SK-N-SH (cell line): ENCODE data around the gene FNDC11. TPM values are rescaled to one million over a fixed set of nuclear protein-coding genes. Genes with fewer than 3 reads are reported as not detected.

ENCODE experiments used
- CTCF ChIA-PET: fragments of 300-600, 350-600 bp; formaldehyde crosslinking; extraction: SDS; loops from one replicate; lab custom pipeline; 2021; lab: Yijun Ruan, JAX
- POLR2A ChIA-PET: fragments of 350-600 bp; sonication (Branson Sonifier 250); formaldehyde crosslinking; extraction: SDS; loops from one replicate; lab custom pipeline; 2020; ENCODE audit warnings: antibody characterized with exemption, inconsistent platforms; lab: Yijun Ruan, JAX
- DNase-seq: peaks from one replicate; pipeline ENCODE4 v3.0.0; 2012
- H2AFZ ChIP-seq: fragments of 200-600 bp; sonication (generic); 2 replicates; pipeline ENCODE4 v1.8.1; 2016; ENCODE audit warnings: antibody characterized with exemption, mild to moderate bottlenecking, low read depth
- H3F3A ChIP-seq: fragments of 200-600 bp; sonication (generic); replicated peaks from 2 replicates; pipeline ENCODE3; 2016; ENCODE audit warnings: antibody characterized with exemption, mild to moderate bottlenecking; ENCODE audit not compliant: insufficient read depth
- H3K27ac ChIP-seq, 2 experiments: fragments of 200-500 bp in 1 of 2; fragments of 200-600 bp in 1 of 2; sonication (Bioruptor generic) in 1 of 2; sonication (generic), shearing (Covaris generic) in 1 of 2; 2 replicates each; pipeline versions ENCODE4 v1.5.1 to v1.6.1; 2014 to 2016; ENCODE audit warnings: low read depth in 2 of 2, inconsistent platforms in 1 of 2, low read length in 1 of 2, mild to moderate bottlenecking in 1 of 2, mixed read lengths in 1 of 2
- H3K27me3 ChIP-seq: fragments of 200-600 bp; sonication (generic), shearing (Covaris generic); 2 replicates; pipeline ENCODE4 v1.6.1; 2016; ENCODE audit warnings: mixed run types; ENCODE audit not compliant: insufficient read depth
- H3K36me3 ChIP-seq, 2 experiments: fragments of 200-500 bp in 1 of 2; fragments of 200-600 bp in 1 of 2; sonication (Bioruptor generic) in 1 of 2; sonication (generic) in 1 of 2; replicated peaks in 1 of 2; 2 replicates each; pipeline versions ENCODE3 to v1.5.1; 2014 to 2016; ENCODE audit warnings: low read length in 1 of 2, mild to moderate bottlenecking in 1 of 2; ENCODE audit not compliant: insufficient read depth in 2 of 2, control insufficient read depth in 1 of 2
- H3K4me1 ChIP-seq, 2 experiments: fragments of 200-500 bp in 1 of 2; fragments of 200-600 bp in 1 of 2; sonication (Bioruptor generic) in 1 of 2; sonication (generic), shearing (Covaris generic) in 1 of 2; 2 replicates each; pipeline versions ENCODE4 v1.5.1 to v1.6.1; 2014 to 2016; ENCODE audit warnings: low read depth in 1 of 2, low read length in 1 of 2, mixed run types in 1 of 2; ENCODE audit not compliant: insufficient read depth in 2 of 2, control insufficient read depth in 1 of 2
- H3K4me2 ChIP-seq: fragments of 200-600 bp; sonication (generic), shearing (Covaris generic); 2 replicates; pipeline ENCODE4 v1.6.1; 2017; ENCODE audit warnings: mixed run types
- H3K4me3 ChIP-seq, 2 experiments: fragments of 200-500 bp in 1 of 2; fragments of 200-600 bp in 1 of 2; sonication (Bioruptor generic) in 1 of 2; sonication (generic), shearing (Covaris generic) in 1 of 2; 2 replicates each; pipeline versions ENCODE4 v1.5.1 to v1.8.1; 2014 to 2016; ENCODE audit warnings: low read depth in 2 of 2, inconsistent platforms in 1 of 2, low read length in 1 of 2, mild to moderate bottlenecking in 1 of 2, mixed read lengths in 1 of 2, moderate library complexity in 1 of 2
- H3K79me2 ChIP-seq: fragments of 200-600 bp; sonication (generic); 2 replicates; pipeline ENCODE4 v1.8.1; 2017; ENCODE audit warnings: mild to moderate bottlenecking; ENCODE audit not compliant: insufficient read depth
- H3K9ac ChIP-seq: fragments of 200-600 bp; sonication (generic); 2 replicates; pipeline ENCODE4 v1.6.1; 2017; ENCODE audit warnings: mixed run types
- H3K9me2 ChIP-seq: fragments of 200-600 bp; sonication (generic); 2 replicates; pipeline ENCODE4 v1.6.1; 2017; ENCODE audit warnings: mixed run types
- H3K9me3 ChIP-seq: fragments of 200-600 bp; sonication (generic); 2 replicates; pipeline ENCODE4 v1.6.1; 2017; ENCODE audit warnings: mixed run types, mild to moderate bottlenecking, moderate library complexity
- H4K20me1 ChIP-seq: fragments of 200-600 bp; sonication (generic); 2 replicates; pipeline ENCODE4 v1.6.1; 2017; ENCODE audit warnings: mild to moderate bottlenecking, mixed run types; ENCODE audit not compliant: insufficient read depth
- CHD2 ChIP-seq: fragments of 150-350 bp; IDR thresholded peaks from 2 replicates; pipeline ENCODE4 v1.6.1; 2018; ENCODE audit warnings: low read length; ENCODE audit not compliant: partially characterized antibody
- EP300 ChIP-seq, 2 experiments: IDR thresholded peaks; 2 replicates each; pipeline versions ENCODE4 v1.4.0 to v1.6.1; 2012; ENCODE audit warnings: borderline replicate concordance in 1 of 2, low read depth in 1 of 2, low read length in 1 of 2
- GATA2 ChIP-seq: sonication (generic); formaldehyde crosslinking; IDR thresholded peaks from 2 replicates; pipeline ENCODE4 v1.5.0; 2020; ENCODE audit warnings: mild to moderate bottlenecking, missing genetic modification reagents
- RAD21 ChIP-seq: IDR thresholded peaks from 2 replicates; pipeline ENCODE4 v1.6.1; 2012; ENCODE audit warnings: mild to moderate bottlenecking, low read length
- RCOR1 ChIP-seq: fragments of 150-350 bp; IDR thresholded peaks from 2 replicates; pipeline ENCODE4 v1.6.1; 2017; ENCODE audit warnings: antibody characterized with exemption, low read length
- SIN3A ChIP-seq: IDR thresholded peaks from 2 replicates; pipeline ENCODE4 v1.6.1; 2012; ENCODE audit warnings: low read depth, mild to moderate bottlenecking, low read length, moderate library complexity, borderline replicate concordance
- TAF1 ChIP-seq: IDR thresholded peaks from 2 replicates; pipeline ENCODE4 v1.6.1; 2012; ENCODE audit warnings: low read depth, mild to moderate bottlenecking, low read length, moderate library complexity, borderline replicate concordance
- WGBS: methylation state at CpG from one replicate; pipeline ENCODE4 v1.1.6; 2017; ENCODE audit warnings: low lambda C conversion rate; 5-methylcytosine and 5-hydroxymethylcytosine counted together
- polyA plus RNA-seq, 3 experiments: library from polyadenylated mRNA; depleted of rRNA; stranded (reverse); fragments of >200 nt; gene quantifications; 2 replicates each; pipeline ENCODE4 v1.2.3, GENCODE V29; 2012
- TF ChIP-seq, protein P1 (sequence below): IDR thresholded peaks from 2 replicates; pipeline ENCODE4 v1.4.0; 2012; ENCODE audit warnings: low read depth, borderline replicate concordance
- TF ChIP-seq, protein P2 (sequence below): IDR thresholded peaks from 2 replicates; pipeline ENCODE4; 2012
- TF ChIP-seq, protein P3 (sequence below): fragments of 150-350 bp; IDR thresholded peaks from 2 replicates; pipeline ENCODE4 v1.6.1; 2016; ENCODE audit warnings: mild to moderate bottlenecking, low read depth, low read length
- TF ChIP-seq, protein P4 (sequence below): fragments of 150-350 bp; IDR thresholded peaks from 2 replicates; pipeline ENCODE4 v1.6.1; 2017; ENCODE audit warnings: antibody characterized with exemption, low read length, low read depth, borderline replicate concordance
- TF ChIP-seq, protein P5 (sequence below): fragments of 200-600 bp; sonication (generic); IDR thresholded peaks from 2 replicates; pipeline ENCODE4 v1.6.1; 2017; ENCODE audit warnings: antibody characterized with exemption, mild to moderate bottlenecking, moderate library complexity
- TF ChIP-seq, protein P6 (sequence below): IDR thresholded peaks from 2 replicates; pipeline ENCODE4 v1.6.1; 2012; ENCODE audit warnings: mild to moderate bottlenecking, low read depth, low read length, moderate library complexity

The FNDC11 gene
- polyA plus RNA-seq, 1 of the 3 experiments (the other 2 are of a cell fraction) = 5.5 TPM

DNA sequence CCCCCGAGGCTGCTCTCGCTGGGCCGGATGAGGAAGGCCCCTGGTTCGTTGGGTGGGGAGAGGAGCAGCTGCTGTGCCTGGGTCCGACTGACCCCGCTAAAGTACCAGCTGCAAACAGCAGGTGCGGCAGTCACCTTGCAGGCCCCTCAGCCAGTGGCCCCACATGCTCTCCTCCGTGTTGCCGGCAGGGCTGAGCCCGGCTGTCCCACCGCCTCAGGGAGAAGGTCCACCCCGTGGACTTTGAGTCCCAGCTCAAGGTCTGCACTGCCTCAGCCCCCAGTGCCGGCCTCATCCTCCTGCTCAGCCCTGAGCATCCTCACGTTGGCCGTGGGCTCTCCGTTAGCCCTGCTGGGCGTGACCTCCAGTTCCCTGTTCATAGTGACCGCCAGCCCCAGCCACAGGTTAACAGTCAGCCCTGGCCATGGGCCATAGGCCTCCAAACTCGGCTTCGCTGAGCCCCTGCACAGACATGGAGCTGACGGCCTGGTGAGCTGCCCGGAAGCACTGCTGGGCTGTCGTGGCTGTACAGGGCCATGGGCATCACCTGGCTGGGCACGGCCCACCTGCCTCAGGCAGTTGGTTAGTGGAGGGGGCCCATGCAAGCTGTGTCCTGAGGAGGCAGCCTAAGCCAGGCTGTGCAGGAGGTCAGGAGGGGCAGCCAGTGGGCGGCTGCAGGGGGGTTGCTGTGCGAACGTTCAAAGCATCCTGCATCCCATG lies 9.6 kb upstream of the FNDC11 start:
- no peaks in the 10 kb centered on the region for H3K27me3 ChIP-seq
- TF ChIP-seq RAD21 (no peak), CHD2 (no peak), GATA2 (CRISPR knock-in tag) (no peak), SIN3A (no peak), EP300 (IDR thresholded peaks at IDR 0.05; ENCODE audit: borderline replicate concordance in 1 of 2, low read depth in 1 of 2, low read length in 1 of 2) (no peak), RCOR1 (no peak), TAF1 (no peak)
- TF ChIP-seq, protein P1, sequence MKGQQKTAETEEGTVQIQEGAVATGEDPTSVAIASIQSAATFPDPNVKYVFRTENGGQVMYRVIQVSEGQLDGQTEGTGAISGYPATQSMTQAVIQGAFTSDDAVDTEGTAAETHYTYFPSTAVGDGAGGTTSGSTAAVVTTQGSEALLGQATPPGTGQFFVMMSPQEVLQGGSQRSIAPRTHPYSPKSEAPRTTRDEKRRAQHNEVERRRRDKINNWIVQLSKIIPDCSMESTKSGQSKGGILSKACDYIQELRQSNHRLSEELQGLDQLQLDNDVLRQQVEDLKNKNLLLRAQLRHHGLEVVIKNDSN = no peak
- TF ChIP-seq, protein P2, sequence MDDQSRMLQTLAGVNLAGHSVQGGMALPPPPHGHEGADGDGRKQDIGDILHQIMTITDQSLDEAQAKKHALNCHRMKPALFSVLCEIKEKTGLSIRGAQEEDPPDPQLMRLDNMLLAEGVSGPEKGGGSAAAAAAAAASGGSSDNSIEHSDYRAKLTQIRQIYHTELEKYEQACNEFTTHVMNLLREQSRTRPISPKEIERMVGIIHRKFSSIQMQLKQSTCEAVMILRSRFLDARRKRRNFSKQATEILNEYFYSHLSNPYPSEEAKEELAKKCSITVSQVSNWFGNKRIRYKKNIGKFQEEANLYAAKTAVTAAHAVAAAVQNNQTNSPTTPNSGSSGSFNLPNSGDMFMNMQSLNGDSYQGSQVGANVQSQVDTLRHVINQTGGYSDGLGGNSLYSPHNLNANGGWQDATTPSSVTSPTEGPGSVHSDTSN = no peak
- TF ChIP-seq, protein P3, sequence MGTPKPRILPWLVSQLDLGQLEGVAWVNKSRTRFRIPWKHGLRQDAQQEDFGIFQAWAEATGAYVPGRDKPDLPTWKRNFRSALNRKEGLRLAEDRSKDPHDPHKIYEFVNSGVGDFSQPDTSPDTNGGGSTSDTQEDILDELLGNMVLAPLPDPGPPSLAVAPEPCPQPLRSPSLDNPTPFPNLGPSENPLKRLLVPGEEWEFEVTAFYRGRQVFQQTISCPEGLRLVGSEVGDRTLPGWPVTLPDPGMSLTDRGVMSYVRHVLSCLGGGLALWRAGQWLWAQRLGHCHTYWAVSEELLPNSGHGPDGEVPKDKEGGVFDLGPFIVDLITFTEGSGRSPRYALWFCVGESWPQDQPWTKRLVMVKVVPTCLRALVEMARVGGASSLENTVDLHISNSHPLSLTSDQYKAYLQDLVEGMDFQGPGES = no peak
- TF ChIP-seq, protein P4, sequence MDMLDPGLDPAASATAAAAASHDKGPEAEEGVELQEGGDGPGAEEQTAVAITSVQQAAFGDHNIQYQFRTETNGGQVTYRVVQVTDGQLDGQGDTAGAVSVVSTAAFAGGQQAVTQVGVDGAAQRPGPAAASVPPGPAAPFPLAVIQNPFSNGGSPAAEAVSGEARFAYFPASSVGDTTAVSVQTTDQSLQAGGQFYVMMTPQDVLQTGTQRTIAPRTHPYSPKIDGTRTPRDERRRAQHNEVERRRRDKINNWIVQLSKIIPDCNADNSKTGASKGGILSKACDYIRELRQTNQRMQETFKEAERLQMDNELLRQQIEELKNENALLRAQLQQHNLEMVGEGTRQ = no peak
- TF ChIP-seq, protein P5, sequence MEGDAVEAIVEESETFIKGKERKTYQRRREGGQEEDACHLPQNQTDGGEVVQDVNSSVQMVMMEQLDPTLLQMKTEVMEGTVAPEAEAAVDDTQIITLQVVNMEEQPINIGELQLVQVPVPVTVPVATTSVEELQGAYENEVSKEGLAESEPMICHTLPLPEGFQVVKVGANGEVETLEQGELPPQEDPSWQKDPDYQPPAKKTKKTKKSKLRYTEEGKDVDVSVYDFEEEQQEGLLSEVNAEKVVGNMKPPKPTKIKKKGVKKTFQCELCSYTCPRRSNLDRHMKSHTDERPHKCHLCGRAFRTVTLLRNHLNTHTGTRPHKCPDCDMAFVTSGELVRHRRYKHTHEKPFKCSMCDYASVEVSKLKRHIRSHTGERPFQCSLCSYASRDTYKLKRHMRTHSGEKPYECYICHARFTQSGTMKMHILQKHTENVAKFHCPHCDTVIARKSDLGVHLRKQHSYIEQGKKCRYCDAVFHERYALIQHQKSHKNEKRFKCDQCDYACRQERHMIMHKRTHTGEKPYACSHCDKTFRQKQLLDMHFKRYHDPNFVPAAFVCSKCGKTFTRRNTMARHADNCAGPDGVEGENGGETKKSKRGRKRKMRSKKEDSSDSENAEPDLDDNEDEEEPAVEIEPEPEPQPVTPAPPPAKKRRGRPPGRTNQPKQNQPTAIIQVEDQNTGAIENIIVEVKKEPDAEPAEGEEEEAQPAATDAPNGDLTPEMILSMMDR = no peak
- TF ChIP-seq, protein P6, sequence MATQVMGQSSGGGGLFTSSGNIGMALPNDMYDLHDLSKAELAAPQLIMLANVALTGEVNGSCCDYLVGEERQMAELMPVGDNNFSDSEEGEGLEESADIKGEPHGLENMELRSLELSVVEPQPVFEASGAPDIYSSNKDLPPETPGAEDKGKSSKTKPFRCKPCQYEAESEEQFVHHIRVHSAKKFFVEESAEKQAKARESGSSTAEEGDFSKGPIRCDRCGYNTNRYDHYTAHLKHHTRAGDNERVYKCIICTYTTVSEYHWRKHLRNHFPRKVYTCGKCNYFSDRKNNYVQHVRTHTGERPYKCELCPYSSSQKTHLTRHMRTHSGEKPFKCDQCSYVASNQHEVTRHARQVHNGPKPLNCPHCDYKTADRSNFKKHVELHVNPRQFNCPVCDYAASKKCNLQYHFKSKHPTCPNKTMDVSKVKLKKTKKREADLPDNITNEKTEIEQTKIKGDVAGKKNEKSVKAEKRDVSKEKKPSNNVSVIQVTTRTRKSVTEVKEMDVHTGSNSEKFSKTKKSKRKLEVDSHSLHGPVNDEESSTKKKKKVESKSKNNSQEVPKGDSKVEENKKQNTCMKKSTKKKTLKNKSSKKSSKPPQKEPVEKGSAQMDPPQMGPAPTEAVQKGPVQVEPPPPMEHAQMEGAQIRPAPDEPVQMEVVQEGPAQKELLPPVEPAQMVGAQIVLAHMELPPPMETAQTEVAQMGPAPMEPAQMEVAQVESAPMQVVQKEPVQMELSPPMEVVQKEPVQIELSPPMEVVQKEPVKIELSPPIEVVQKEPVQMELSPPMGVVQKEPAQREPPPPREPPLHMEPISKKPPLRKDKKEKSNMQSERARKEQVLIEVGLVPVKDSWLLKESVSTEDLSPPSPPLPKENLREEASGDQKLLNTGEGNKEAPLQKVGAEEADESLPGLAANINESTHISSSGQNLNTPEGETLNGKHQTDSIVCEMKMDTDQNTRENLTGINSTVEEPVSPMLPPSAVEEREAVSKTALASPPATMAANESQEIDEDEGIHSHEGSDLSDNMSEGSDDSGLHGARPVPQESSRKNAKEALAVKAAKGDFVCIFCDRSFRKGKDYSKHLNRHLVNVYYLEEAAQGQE = no peak
- H3K27ac ChIP-seq = no peak overlapping the region
- CTCF ChIA-PET = interaction anchor here (0.7 to 1.5 kb wide), 4 partner anchors 23 to 429 kb away, joined by 3 to 6 read pairs (median 3); partner anchors contain the start of gene PPDPF
- H3K9ac ChIP-seq = no peak overlapping the region
- no peaks in the 10 kb centered on the region for H3K79me2 ChIP-seq
- no peak overlapping the region for H3K4me3 ChIP-seq
- no peaks in the 10 kb centered on the region for H3K36me3 ChIP-seq
- no peaks in the 10 kb centered on the region for H3K9me3 ChIP-seq
- DNase-seq = no peak
- H3K9me2 ChIP-seq = no peaks in the 10 kb centered on the region
- H3K4me1 ChIP-seq = peaks cover 0 to 11% of the 10 kb centered on the region in 2 experiments; a peak in 1 of 4 replicates
- WGBS = 84% methylated on average over 13 of the region's 27 CpGs
- no peaks in the 10 kb centered on the region for H3F3A ChIP-seq
- POLR2A ChIA-PET = no interaction called here
- H2AFZ ChIP-seq = no peak overlapping the region
- H4K20me1 ChIP-seq = no peaks in the 10 kb centered on the region
- no peak overlapping the region for H3K4me2 ChIP-seq
